IMR-90 (cell line): ENCODE measurements around the gene PAFAH1B2. TPM values are rescaled to one million over a fixed set of nuclear protein-coding genes. Genes with fewer than 3 reads are reported as not detected.

ENCODE experiments used
- ATAC-seq: fragments of 200-7000 bp; cut with Tn5 transposase; 2 replicates; pipeline ENCODE4 v1.9.1; 2020; ENCODE audit warnings: low read depth, mild to moderate bottlenecking, moderate library complexity
- BruUV-seq: library from RNA; stranded (reverse); fragments of 400-500 nt; replicated peaks from 2 replicates; lab custom pipeline; 2021; lab: Mats Ljungman, UMichigan
- CTCF ChIA-PET: fragments of 300-600 bp; formaldehyde crosslinking; extraction: SDS; loops from one replicate; lab custom pipeline; 2021; ENCODE audit warnings: antibody characterized with exemption; lab: Yijun Ruan, JAX
- POLR2A ChIA-PET: fragments of 300-600 bp; sonication (Branson Sonifier 250); formaldehyde crosslinking; loops from one replicate; lab custom pipeline; 2022; ENCODE audit warnings: antibody characterized with exemption; ENCODE audit not compliant: unreplicated experiment; lab: Charles Lee
- DNase-seq: peaks from one replicate; pipeline ENCODE4 v3.0.0; 2013
- H2AFZ ChIP-seq: replicated peaks from 2 replicates; pipeline ENCODE3; 2013; ENCODE audit warnings: low read length, mild to moderate bottlenecking; ENCODE audit not compliant: poor library complexity
- H2AK5ac ChIP-seq: 2 replicates; pipeline ENCODE4 v1.6.1; 2013; ENCODE audit warnings: low read depth, low read length, inconsistent platforms
- H2AK9ac ChIP-seq: replicated peaks from 2 replicates; pipeline ENCODE3; 2013; ENCODE audit warnings: mild to moderate bottlenecking, low read depth, low read length, moderate library complexity; ENCODE audit not compliant: poor library complexity
- H2BK120ac ChIP-seq: 2 replicates; pipeline ENCODE4 v1.6.1; 2013; ENCODE audit warnings: low read depth, low read length, inconsistent platforms
- H2BK15ac ChIP-seq: 3 replicates; pipeline ENCODE4 v1.6.1; 2013; ENCODE audit warnings: low read depth, low read length, inconsistent platforms
- H2BK20ac ChIP-seq: 2 replicates; pipeline ENCODE4 v1.6.1; 2013; ENCODE audit warnings: low read depth, mild to moderate bottlenecking, inconsistent platforms, low read length, moderate library complexity
- H2BK5ac ChIP-seq: 2 replicates; pipeline ENCODE4 v1.6.1; 2013; ENCODE audit warnings: mild to moderate bottlenecking, low read depth, low read length, inconsistent platforms; ENCODE audit not compliant: poor library complexity, severe bottlenecking
- H3K14ac ChIP-seq: replicated peaks from 2 replicates; pipeline ENCODE4 v1.6.1; 2013; ENCODE audit warnings: low read depth, low read length, inconsistent platforms
- H3K18ac ChIP-seq: 2 replicates; pipeline ENCODE4 v1.6.1; 2013; ENCODE audit warnings: low read depth, low read length, control low read depth
- H3K23ac ChIP-seq: 2 replicates; pipeline ENCODE4 v1.6.1; 2013; ENCODE audit warnings: low read depth, low read length, inconsistent platforms
- H3K27ac ChIP-seq: 2 replicates; pipeline ENCODE4 v1.5.1; 2013; ENCODE audit warnings: mild to moderate bottlenecking, control low read depth, low read length; ENCODE audit not compliant: insufficient read depth
- H3K27me3 ChIP-seq: 2 replicates; pipeline ENCODE4 v1.6.1; 2013; ENCODE audit warnings: low read length; ENCODE audit not compliant: control insufficient read depth, insufficient read depth
- H3K36me3 ChIP-seq: 2 replicates; pipeline ENCODE4 v1.6.1; 2013; ENCODE audit warnings: low read length, mixed read lengths; ENCODE audit not compliant: control insufficient read depth, insufficient read depth
- H3K4ac ChIP-seq: 2 replicates; pipeline ENCODE4 v1.6.1; 2013; ENCODE audit warnings: low read depth, low read length, inconsistent platforms
- H3K4me1 ChIP-seq: 2 replicates; pipeline ENCODE4 v1.6.1; 2013; ENCODE audit warnings: low read length, mixed read lengths; ENCODE audit not compliant: control insufficient read depth, insufficient read depth
- H3K4me2 ChIP-seq: 2 replicates; pipeline ENCODE4 v1.6.1; 2013; ENCODE audit warnings: low read depth, mild to moderate bottlenecking, control low read depth, low read length, moderate library complexity
- H3K4me3 ChIP-seq: 2 replicates; pipeline ENCODE4 v1.5.1; 2013; ENCODE audit warnings: low read depth, mild to moderate bottlenecking, control low read depth, low read length, moderate library complexity; ENCODE audit not compliant: insufficient read depth
- H3K56ac ChIP-seq: 2 replicates; pipeline ENCODE4 v1.6.1; 2013; ENCODE audit warnings: low read length, inconsistent platforms; ENCODE audit not compliant: insufficient read depth; ENCODE audit errors: extremely low read depth
- H3K79me1 ChIP-seq, 2 experiments: 2 replicates each; pipeline ENCODE4 v1.6.1; 2013; ENCODE audit warnings: low read length in 2 of 2, inconsistent platforms in 1 of 2, low read depth in 1 of 2
- H3K9ac ChIP-seq: 2 replicates; pipeline ENCODE4 v1.6.1; 2013; ENCODE audit warnings: low read depth, low read length, control low read depth
- H3K9me1 ChIP-seq: 2 replicates; pipeline ENCODE4 v1.6.1; 2013; ENCODE audit warnings: low read length, inconsistent platforms; ENCODE audit not compliant: insufficient read depth
- H3K9me3 ChIP-seq: 2 replicates; pipeline ENCODE4 v1.6.1; 2013; ENCODE audit warnings: low read length; ENCODE audit not compliant: control insufficient read depth, insufficient read depth
- H4K20me1 ChIP-seq: 2 replicates; pipeline ENCODE4 v1.6.1; 2013; ENCODE audit warnings: low read length, inconsistent platforms; ENCODE audit not compliant: insufficient read depth
- H4K5ac ChIP-seq: 2 replicates; pipeline ENCODE4 v1.6.1; 2013; ENCODE audit warnings: mild to moderate bottlenecking, low read depth, low read length, control low read depth
- H4K8ac ChIP-seq, 2 experiments: 2 replicates each; pipeline ENCODE4 v1.6.1; 2013; ENCODE audit warnings: low read depth in 2 of 2, low read length in 2 of 2, control low read depth in 1 of 2, inconsistent platforms in 1 of 2
- H4K91ac ChIP-seq: 2 replicates; pipeline ENCODE4 v1.6.1; 2013; ENCODE audit warnings: low read depth, low read length, inconsistent platforms; ENCODE audit not compliant: insufficient read depth
- MAFK ChIP-seq: IDR thresholded peaks from 2 replicates; pipeline ENCODE4 v1.6.1; 2012; ENCODE audit warnings: low read depth, low read length, improper control_type of control experiment
- MXI1 ChIP-seq: IDR thresholded peaks from 2 replicates; pipeline ENCODE4 v1.6.1; 2012; ENCODE audit warnings: low read depth, mild to moderate bottlenecking, low read length, moderate library complexity, borderline replicate concordance
- RFX5 ChIP-seq: IDR thresholded peaks from 2 replicates; pipeline ENCODE4 v1.8.0; 2012; ENCODE audit warnings: low read depth, mild to moderate bottlenecking, low read length, moderate library complexity
- WGBS, 2 experiments: methylation state at CpG; one replicate each; pipeline versions ENCODE4 v1.1.5 to v1.1.7; 2013; ENCODE audit warnings: missing lambda C conversion rate in 2 of 2; ENCODE audit not compliant: insufficient read length in 1 of 2; ENCODE audit errors: extremely low coverage in 2 of 2; 5-methylcytosine and 5-hydroxymethylcytosine counted together
- dilution Hi-C: fragments of 300-500 bp; cut with HindIII; formaldehyde crosslinking; loops from one replicate; pipeline ENCODE4 v1.14.3; 2018; ENCODE audit warnings: low sequenced_read_pairs; ENCODE audit not compliant: unreplicated experiment
- in situ Hi-C: fragments of 300-500 bp; cut with MboI; formaldehyde crosslinking; loops from 3 replicates; pipeline ENCODE4 v1.14.3; 2019; ENCODE audit warnings: low sequenced_read_pairs, inconsistent platforms, mixed read lengths
- intact Hi-C: fragments of 100-400 bp; cut with micrococcal nuclease; formaldehyde crosslinking; loops from 2 replicates; pipeline ENCODE4 v1.10.0; 2022
- polyA plus RNA-seq, 3 experiments: library from polyadenylated mRNA; depleted of rRNA; stranded (reverse); fragments of >200 nt; gene quantifications; 2 replicates each; pipeline ENCODE4 v1.2.3, GENCODE V29; 2012; ENCODE audit warnings: low replicate concordance in 1 of 3
- total RNA-seq: library from RNA; depleted of rRNA; stranded (reverse); fragments of >200 nt; gene quantifications from 2 replicates; pipeline ENCODE4 v1.2.3, GENCODE V29; 2012

Gene PAFAH1B2
- total and polyA plus RNA-seq, 2 of the 4 experiments (the other 2 are of a cell fraction) = 29.8 to 280 TPM

DNA sequence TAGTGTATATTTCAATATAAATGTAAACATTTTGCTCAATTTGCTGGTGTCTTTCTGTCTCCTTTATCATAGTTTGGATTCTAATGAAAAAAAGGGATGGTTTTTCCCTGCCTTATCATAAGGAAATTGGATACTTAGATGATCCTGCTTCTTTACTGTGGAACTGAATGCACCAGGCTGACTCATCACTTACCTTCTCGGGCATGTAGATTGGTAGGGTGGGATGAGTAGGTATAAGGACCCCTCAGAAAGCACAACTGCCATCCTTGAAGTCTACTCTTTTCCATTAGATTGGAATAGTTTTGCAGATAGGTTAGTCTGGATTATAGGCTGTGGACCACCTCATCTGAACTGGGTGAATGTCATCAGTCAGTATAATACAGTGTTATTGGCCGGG lies 26.9 kb downstream of the PAFAH1B2 start:
- ChIA-PET CTCF (interaction anchor here (1.4 kb wide), 1 partner anchor 10 kb away, joined by 6 read pairs; no protein-coding TSS in a partner anchor), POLR2A (no interaction called here)
- Histone ChIP-seq H4K20me1 (peaks cover 10% of the 10 kb centered on the region), H3K4me1 (peaks cover 14% of the 10 kb centered on the region), H4K91ac (no peak overlapping the region), H4K5ac (no peak overlapping the region), H2AK5ac (no peak overlapping the region; the same call in 1 of the 2 replicates), H2AK9ac (no peak overlapping the region), H2AFZ (no peak overlapping the region), H4K8ac (no peak overlapping the region), H3K9me1 (peaks cover 10% of the 10 kb centered on the region), H2BK20ac (no peak overlapping the region), H3K18ac (no peak overlapping the region), H3K4ac (no peak overlapping the region), H3K27ac (peak overlapping the region; percentile 14; the same call in 1 of the 2 replicates), H3K27me3 (no peaks in the 10 kb centered on the region), H3K9me3 (no peaks in the 10 kb centered on the region), H3K79me1 (peaks cover 6 to 50% of the 10 kb centered on the region in 2 experiments), H3K4me3 (no peak overlapping the region), H3K36me3 (peaks cover 10% of the 10 kb centered on the region), H2BK15ac (no peak overlapping the region), H3K9ac (no peak overlapping the region), H3K23ac (no peak overlapping the region), H3K4me2 (no peak overlapping the region), H3K14ac (no peak overlapping the region), H2BK120ac (no peak overlapping the region), H3K56ac (no peak overlapping the region), H2BK5ac (peak overlapping the region; percentile 26)
- ATAC-seq (no peak; the same call in 1 of the 2 replicates), DNase-seq (peak; percentile 47)
- intact Hi-C loops (no loop called here), in situ Hi-C loops (no loop called here), dilution Hi-C loops (no loop called here)
- TF ChIP-seq MXI1 = no peak
- TF ChIP-seq MAFK = 0 out of 2 replicates have a peak, but pooled peaks have one; percentile 15
- TF ChIP-seq RFX5 = no peak
- WGBS, 2 experiments = 100% methylated on average over 1 of the region's 2 CpGs; no CpG with 5 or more reads in 1 of the 2 experiments
- no TSS peak for BruUV-seq
